ENCODE data around the gene KIF3C. TPM values are rescaled to one million over a fixed set of nuclear protein-coding genes. Genes with fewer than 3 reads are reported as not detected.

KIF3C gene
- total RNA-seq, 1 experiment from 2014 or later: 39.5 TPM

- intact Hi-C loops (cut with micrococcal nuclease; ENCODE audit: unreplicated experiment): no loop called here
- no TSS peak for BruUV-seq (replicated peaks)
- POLR2A ChIA-PET (ENCODE audit: low non-redundant PET): no interaction called here
- CTCF ChIA-PET: no interaction called here
- H3K36me3 ChIP-seq (ENCODE audit: insufficient read depth, low read length, poor library complexity, severe bottlenecking): peaks cover 5% of the 10 kb centered on the region
- H3K27ac ChIP-seq (ENCODE audit: low read depth, low read length, poor library complexity, severe bottlenecking): no peak overlapping the region
- TF ChIP-seq CTCF (conservative IDR thresholded peaks at IDR 0.05; ENCODE audit: low read depth, low read length) (no peak), EZH2 (IDR thresholded peaks at IDR 0.05; ENCODE audit: borderline replicate concordance, low read depth, low read length, poor library complexity, severe bottlenecking) (no peak)
- peak overlapping the region; percentile 15 for H3K4me3 ChIP-seq (ENCODE audit: low read depth, low read length, poor library complexity, severe bottlenecking)
- no peak for DNase-seq (ENCODE audit: low spot score)
- no peaks in the 10 kb centered on the region for H3K9me3 ChIP-seq (ENCODE audit: low read depth, low read length, poor library complexity, severe bottlenecking)
- peaks cover 42% of the 10 kb centered on the region for H3K4me1 ChIP-seq (ENCODE audit: insufficient read depth, low read length, poor library complexity, severe bottlenecking)
- no peaks in the 10 kb centered on the region for H3K27me3 ChIP-seq (replicated peaks; ENCODE audit: insufficient read depth, low read depth, low read length, poor library complexity)
These were observed 5.1 kb downstream of the KIF3C start for GRCh38 chr2:25976983-25977741.

GRCh38 chr2:25972049-25972823, 10.1 kb downstream of the KIF3C start:
- no TSS peak for BruUV-seq (replicated peaks)
- H3K36me3 ChIP-seq (ENCODE audit: insufficient read depth, low read length, poor library complexity, severe bottlenecking): peaks cover 5% of the 10 kb centered on the region
- DNase-seq (ENCODE audit: low spot score): no peak
- ChIA-PET POLR2A (ENCODE audit: low non-redundant PET) (no interaction called here), CTCF (no interaction called here)
- no peak overlapping the region for H3K4me3 ChIP-seq (ENCODE audit: low read depth, low read length, poor library complexity, severe bottlenecking)
- no peak overlapping the region for H3K27ac ChIP-seq (ENCODE audit: low read depth, low read length, poor library complexity, severe bottlenecking)
- intact Hi-C loops (cut with micrococcal nuclease; ENCODE audit: unreplicated experiment): no loop called here
- peaks cover 12% of the 10 kb centered on the region for H3K4me1 ChIP-seq (ENCODE audit: insufficient read depth, low read length, poor library complexity, severe bottlenecking)
- TF ChIP-seq CTCF (conservative IDR thresholded peaks at IDR 0.05; ENCODE audit: low read depth, low read length) (no peak), EZH2 (IDR thresholded peaks at IDR 0.05; ENCODE audit: borderline replicate concordance, low read depth, low read length, poor library complexity, severe bottlenecking) (no peak)
- no peaks in the 10 kb centered on the region for H3K9me3 ChIP-seq (ENCODE audit: low read depth, low read length, poor library complexity, severe bottlenecking)
- no peaks in the 10 kb centered on the region for H3K27me3 ChIP-seq (replicated peaks; ENCODE audit: insufficient read depth, low read depth, low read length, poor library complexity)

- Histone ChIP-seq H3K27ac (ENCODE audit: low read depth, low read length, poor library complexity, severe bottlenecking) (no peak overlapping the region), H3K27me3 (replicated peaks; ENCODE audit: insufficient read depth, low read depth, low read length, poor library complexity) (no peaks in the 10 kb centered on the region), H3K36me3 (ENCODE audit: insufficient read depth, low read length, poor library complexity, severe bottlenecking) (peaks cover 5% of the 10 kb centered on the region), H3K4me3 (ENCODE audit: low read depth, low read length, poor library complexity, severe bottlenecking) (no peak overlapping the region), H3K4me1 (ENCODE audit: insufficient read depth, low read length, poor library complexity, severe bottlenecking) (peaks cover 9% of the 10 kb centered on the region), H3K9me3 (ENCODE audit: low read depth, low read length, poor library complexity, severe bottlenecking) (no peaks in the 10 kb centered on the region)
- intact Hi-C loops (cut with micrococcal nuclease; ENCODE audit: unreplicated experiment): no loop called here
- ChIA-PET CTCF (interaction anchor here (0.6 to 0.7 kb wide), 3 partner anchors 20 to 200 kb away, joined by 3 read pairs; partner anchors contain the start of gene ASXL2), POLR2A (ENCODE audit: low non-redundant PET) (no interaction called here)
- no TSS peak for BruUV-seq (replicated peaks)
- TF ChIP-seq CTCF (conservative IDR thresholded peaks at IDR 0.05; ENCODE audit: low read depth, low read length): no peak
- TF ChIP-seq EZH2 (IDR thresholded peaks at IDR 0.05; ENCODE audit: borderline replicate concordance, low read depth, low read length, poor library complexity, severe bottlenecking): no peak
- DNase-seq (ENCODE audit: low spot score): no peak
These were observed 10.7 kb downstream of the KIF3C start for GRCh38 chr2:25971596-25971995.
